Hepatocyte (in vitro differentiated cells): ENCODE data around the gene TPGS2.

ENCODE experiments used
- CTCF ChIP-seq: fragments of 200-600 bp; sonication (generic); IDR thresholded peaks from 2 replicates; pipeline ENCODE4 v1.5.1; 2016; ENCODE audit warnings: antibody characterized with exemption, mild to moderate bottlenecking; ENCODE audit not compliant: poor library complexity
- EZH2 ChIP-seq: fragments of 200-600 bp; sonication (generic); IDR thresholded peaks from 2 replicates; pipeline ENCODE4 v1.6.1; 2016; ENCODE audit warnings: antibody characterized with exemption, mild to moderate bottlenecking, borderline replicate concordance
- EZH2phosphoT487 ChIP-seq: fragments of 200-600 bp; sonication (generic); IDR thresholded peaks from one replicate; pipeline ENCODE4 v1.6.1; 2018; ENCODE audit warnings: antibody characterized with exemption, mild to moderate bottlenecking, low read depth, moderate library complexity; ENCODE audit not compliant: unreplicated experiment, severe bottlenecking

GRCh38 chr18:36856815-36857214 is 28.0 kb upstream of the TPGS2 start:
- TF ChIP-seq CTCF (no peak), EZH2phosphoT487 (no peak), EZH2 (no peak)
